Common myeloid progenitor, CD34-positive (primary cell): ENCODE measurements around the gene LYSMD3.
A peak's percentile ranks its signal among the peaks of the same experiment; 100 is the strongest.

Experiments used
- CTCF ChIA-PET: fragments of 350-600 bp; sonication (Branson Sonifier 250); formaldehyde crosslinking; loops from one replicate; lab custom pipeline; 2021; ENCODE audit warnings: antibody characterized with exemption; lab: Charles Lee
- POLR2A ChIA-PET: fragments of 350-600 bp; sonication (Branson Sonifier 250); formaldehyde crosslinking; loops from one replicate; lab custom pipeline; 2021; ENCODE audit warnings: antibody characterized with exemption; lab: Charles Lee
- DNase-seq, 3 donors: peaks; one replicate each; pipeline versions ENCODE4 v3.0.0 to v3.0.0-alpha.2; 2013
- H3K27ac ChIP-seq, 2 experiments: 1 replicate in 1 of 2; 2 replicates in 1 of 2; pipeline ENCODE4 v1.7.0; 2013; ENCODE audit warnings: inconsistent platforms in 2 of 2, low read length in 2 of 2, mild to moderate bottlenecking in 2 of 2, low read depth in 1 of 2, moderate library complexity in 1 of 2; ENCODE audit not compliant: severe bottlenecking in 2 of 2, insufficient read depth in 1 of 2, poor library complexity in 1 of 2
- H3K27me3 ChIP-seq, 5 experiments: replicated peaks in 2 of 5; 1 replicate in 3 of 5; 2 replicates in 2 of 5; pipeline versions ENCODE4 v1.6.1 to v1.7.0; 2013; ENCODE audit warnings: low read length in 4 of 5, mild to moderate bottlenecking in 2 of 5, moderate library complexity in 2 of 5, inconsistent platforms in 1 of 5; ENCODE audit not compliant: insufficient read depth in 5 of 5, control insufficient read depth in 4 of 5
- H3K36me3 ChIP-seq, 4 experiments: 1 replicate in 2 of 4; 2 replicates in 2 of 4; pipeline versions ENCODE4 v1.6.1 to v1.7.0; 2013; ENCODE audit warnings: low read length in 3 of 4, control low read depth in 1 of 4, mild to moderate bottlenecking in 1 of 4; ENCODE audit not compliant: control insufficient read depth in 4 of 4, insufficient read depth in 4 of 4
- H3K4me1 ChIP-seq, 4 experiments: 1 replicate in 3 of 4; 2 replicates in 1 of 4; pipeline versions ENCODE4 v1.6.1 to v1.7.1; 2013; ENCODE audit warnings: low read length in 3 of 4, mild to moderate bottlenecking in 3 of 4, control low read depth in 1 of 4, inconsistent platforms in 1 of 4, moderate library complexity in 1 of 4; ENCODE audit not compliant: control insufficient read depth in 4 of 4, insufficient read depth in 4 of 4; ENCODE audit errors: control extremely low read depth in 1 of 4
- H3K4me3 ChIP-seq, 7 experiments: 1 replicate in 4 of 7; 2 replicates in 3 of 7; pipeline versions ENCODE4 v1.5.1 to v1.7.0; 2013; ENCODE audit warnings: mild to moderate bottlenecking in 7 of 7, low read length in 6 of 7, moderate library complexity in 6 of 7, inconsistent platforms in 2 of 7, low read depth in 2 of 7, control low read depth in 1 of 7; ENCODE audit not compliant: insufficient read depth in 4 of 7, control insufficient read depth in 1 of 7; ENCODE audit errors: extremely low read depth in 1 of 7
- H3K9me3 ChIP-seq, 5 experiments: 1 replicate in 4 of 5; 2 replicates in 1 of 5; pipeline versions ENCODE4 v1.6.1 to v1.7.1; 2013; ENCODE audit warnings: low read length in 4 of 5, mild to moderate bottlenecking in 2 of 5, inconsistent platforms in 1 of 5, low read depth in 1 of 5, moderate library complexity in 1 of 5; ENCODE audit not compliant: control insufficient read depth in 4 of 5, insufficient read depth in 2 of 5; ENCODE audit errors: control extremely low read depth in 1 of 5
- WGBS: methylation state at CpG from one replicate; pipeline ENCODE4 v1.1.5; 2013; ENCODE audit not compliant: insufficient coverage; 5-methylcytosine and 5-hydroxymethylcytosine counted together

The LYSMD3 gene

DNA sequence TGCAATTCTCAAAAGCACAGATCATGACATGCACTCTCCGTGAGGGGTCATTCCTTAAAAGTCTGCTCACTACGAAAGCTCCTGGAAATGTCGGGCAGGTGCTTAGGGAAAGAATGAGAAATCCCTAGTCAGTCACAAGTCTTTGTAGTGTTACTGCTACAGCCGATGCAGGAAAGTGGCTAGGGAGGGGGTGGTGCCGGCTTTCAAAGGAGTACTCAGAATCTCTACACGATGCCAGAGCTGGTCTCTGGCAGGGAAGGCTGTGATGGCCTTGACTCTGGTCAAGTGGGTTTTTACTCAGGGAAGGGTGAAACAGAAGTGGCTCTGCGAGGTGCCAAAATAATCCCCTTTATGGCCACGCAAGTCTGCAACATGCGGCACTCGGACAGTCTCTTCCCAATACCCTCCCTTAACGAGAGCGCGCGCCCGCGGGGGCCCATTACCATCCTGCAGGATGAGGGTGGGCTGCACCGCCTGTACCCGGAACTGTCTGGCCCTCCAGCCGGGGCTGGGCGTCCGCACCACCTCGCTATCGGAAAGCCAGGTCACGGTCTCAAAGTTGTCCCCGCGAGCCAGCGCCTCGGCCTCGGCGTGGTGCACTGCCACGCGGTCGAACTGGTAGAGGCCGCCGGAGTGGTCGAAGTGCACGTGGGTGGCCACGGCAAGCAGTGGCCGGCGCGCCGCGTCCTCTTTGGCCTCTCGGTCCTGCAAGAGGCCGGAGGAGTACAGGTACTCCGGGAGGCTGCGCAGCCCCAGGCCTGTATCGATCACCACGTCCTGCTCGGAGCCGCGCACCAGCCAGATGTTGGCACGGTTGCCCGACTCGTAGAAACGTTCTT lies 55.8 kb downstream of the LYSMD3 start:
- 0% methylated on average over 54 of the region's 56 CpGs for WGBS
- H3K36me3 ChIP-seq: peaks cover 0 to 10% (median 6%) of the 10 kb centered on the region in 4 experiments

GRCh38 chr5:90472783-90473395 lies 56.5 kb downstream of the LYSMD3 start:
- no peaks in the 10 kb centered on the region for H3K27me3 ChIP-seq
- ChIA-PET POLR2A (no interaction called here), CTCF (interaction anchor here (2.5 kb wide), 1 partner anchor 33 kb away, joined by 13 read pairs; no protein-coding TSS in a partner anchor)
- H3K9me3 ChIP-seq: peaks cover 0 to 8% (median 1%) of the 10 kb centered on the region in 5 experiments
- peak in 2 of 3 donors; percentile 24 to 40 for DNase-seq
- H3K4me1 ChIP-seq: peaks cover 3 to 26% (median 15%) of the 10 kb centered on the region in 4 experiments
- 39% methylated on average over 9 of the region's 9 CpGs for WGBS
- H3K4me3 ChIP-seq: peak overlapping the region in 6 of 7 experiments; percentile 77 to 94 (median 87)
- H3K27ac ChIP-seq: peak overlapping the region in 1 of 2 experiments; percentile 23
- H3K36me3 ChIP-seq: peaks cover 1 to 10% (median 6%) of the 10 kb centered on the region in 4 experiments

More for the DNA sequence above, 55.8 kb downstream of the LYSMD3 start:
- H3K4me1 ChIP-seq: peaks cover 3 to 26% (median 15%) of the 10 kb centered on the region in 4 experiments
- peak overlapping the region; percentile 76 to 94 (median 83) for H3K4me3 ChIP-seq
- peak overlapping the region in 1 of 2 experiments; percentile 76 for H3K27ac ChIP-seq
- DNase-seq: peak in 2 of 3 donors; percentile 50 to 72
- peaks cover 0 to 7% (median 0%) of the 10 kb centered on the region in 5 experiments for H3K9me3 ChIP-seq
- H3K27me3 ChIP-seq: no peaks in the 10 kb centered on the region
- ChIA-PET CTCF (interaction anchor here (1.0 to 3.1 kb wide), 4 partner anchors 13 to 55 kb away, joined by 5 to 13 read pairs (median 9); partner anchors contain the start of gene LYSMD3), POLR2A (no interaction called here)
